ENCODE measurements around the gene STAC3.

Gene STAC3

DNA sequence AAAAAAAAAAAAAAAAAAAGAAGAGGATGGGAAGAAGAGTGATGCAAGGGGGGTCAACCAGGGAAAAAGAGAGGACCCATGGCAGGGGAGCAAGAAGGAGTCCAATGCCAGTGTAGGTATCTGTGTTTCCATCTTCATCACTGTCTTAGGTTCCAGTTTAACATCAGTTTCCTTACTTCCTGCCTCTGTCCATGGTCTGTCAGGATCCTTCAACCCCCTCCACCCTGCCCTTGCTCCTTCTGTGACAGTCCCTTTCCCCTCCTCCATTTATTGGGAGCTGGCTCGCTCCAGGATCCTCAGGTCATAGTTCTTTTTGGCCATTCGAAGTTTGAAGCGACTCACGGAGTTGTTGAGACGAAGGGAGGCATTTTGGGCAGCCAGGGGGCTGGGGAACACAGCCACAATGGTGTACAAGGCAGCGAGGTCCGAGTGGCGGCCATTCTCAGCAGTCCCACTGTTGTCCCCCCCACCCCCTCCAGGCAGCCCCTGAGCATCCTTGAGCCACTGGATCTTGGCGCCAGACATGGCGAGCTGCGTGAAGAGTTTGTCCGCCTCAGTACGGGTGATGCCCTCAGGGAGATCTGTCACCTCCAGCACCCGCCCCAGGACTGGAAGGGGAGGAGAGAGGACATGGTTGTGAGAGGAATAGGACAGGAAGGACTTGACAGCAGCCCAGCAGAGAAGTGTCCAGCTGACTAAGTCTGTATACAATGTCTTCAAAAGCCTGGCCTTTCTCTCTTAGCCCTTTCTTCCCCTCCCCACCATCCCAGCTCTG is 3.7 kb upstream of the STAC3 start:
- DNase-seq, result no peak

GRCh38 chr12:57250541-57250940 is 446 bp downstream of the STAC3 start:
- DNase-seq, result no peak

GRCh38 chr12:57248934-57249742 is 1.8 kb downstream of the STAC3 start:
- DNase-seq, result no peak

- DNase-seq, result no peak
These were observed 3.9 kb downstream of the STAC3 start for GRCh38 chr12:57247041-57247440.

- no peak for DNase-seq
These were observed 6.7 kb downstream of the STAC3 start for GRCh38 chr12:57244312-57244696.

GRCh38 chr12:57243521-57244311 is 7.3 kb downstream of the STAC3 start:
- DNase-seq, result peak; percentile 82

- peak; percentile 66 for DNase-seq
These were observed 8.1 kb downstream of the STAC3 start for GRCh38 chr12:57242691-57243454.

DNA sequence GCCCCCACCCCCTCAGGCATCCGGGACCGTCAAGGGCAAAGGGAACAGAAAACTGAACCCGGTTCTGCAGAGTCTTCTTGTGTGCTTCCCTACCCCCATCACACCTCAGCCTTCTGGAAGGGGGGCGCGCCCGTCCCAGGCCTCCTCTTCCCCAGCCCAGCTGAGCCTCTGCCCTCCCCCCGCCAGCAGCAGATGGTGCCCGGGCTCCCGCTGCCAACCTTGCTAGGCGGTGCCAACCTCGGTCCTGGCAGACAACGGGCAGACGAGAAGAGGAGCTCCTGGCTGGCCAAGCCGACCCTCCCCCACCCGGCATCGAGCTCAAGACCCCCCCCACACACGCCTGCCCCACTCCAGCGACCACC is 8.7 kb downstream of the STAC3 start:
- no peak for DNase-seq

- no peak for DNase-seq
These were observed 9.3 kb downstream of the STAC3 start for GRCh38 chr12:57241402-57242310.

DNA sequence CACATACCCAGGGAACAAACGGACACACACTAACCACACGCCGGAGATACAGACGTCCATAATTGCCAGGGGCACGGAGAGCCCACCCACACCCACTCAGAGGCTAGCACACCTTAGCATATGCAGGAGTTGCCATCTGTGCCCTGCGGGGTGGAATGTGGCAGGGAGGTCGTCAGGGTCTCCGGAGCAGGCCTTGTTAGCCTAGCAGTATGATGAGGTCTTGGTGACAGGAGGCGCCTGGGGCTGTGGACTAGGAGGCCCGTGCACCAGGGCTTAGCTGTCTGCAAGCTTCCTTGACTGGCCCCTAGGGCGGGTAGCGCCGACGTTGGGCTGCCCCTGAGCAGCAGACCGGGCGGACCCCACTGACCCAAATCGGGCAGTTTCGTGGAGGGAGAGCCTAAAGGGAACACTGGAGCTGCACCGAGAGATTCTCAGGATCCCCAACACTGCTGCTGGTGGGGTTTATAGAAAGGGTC is 10.0 kb downstream of the STAC3 start:
- no peak for DNase-seq

DNA sequence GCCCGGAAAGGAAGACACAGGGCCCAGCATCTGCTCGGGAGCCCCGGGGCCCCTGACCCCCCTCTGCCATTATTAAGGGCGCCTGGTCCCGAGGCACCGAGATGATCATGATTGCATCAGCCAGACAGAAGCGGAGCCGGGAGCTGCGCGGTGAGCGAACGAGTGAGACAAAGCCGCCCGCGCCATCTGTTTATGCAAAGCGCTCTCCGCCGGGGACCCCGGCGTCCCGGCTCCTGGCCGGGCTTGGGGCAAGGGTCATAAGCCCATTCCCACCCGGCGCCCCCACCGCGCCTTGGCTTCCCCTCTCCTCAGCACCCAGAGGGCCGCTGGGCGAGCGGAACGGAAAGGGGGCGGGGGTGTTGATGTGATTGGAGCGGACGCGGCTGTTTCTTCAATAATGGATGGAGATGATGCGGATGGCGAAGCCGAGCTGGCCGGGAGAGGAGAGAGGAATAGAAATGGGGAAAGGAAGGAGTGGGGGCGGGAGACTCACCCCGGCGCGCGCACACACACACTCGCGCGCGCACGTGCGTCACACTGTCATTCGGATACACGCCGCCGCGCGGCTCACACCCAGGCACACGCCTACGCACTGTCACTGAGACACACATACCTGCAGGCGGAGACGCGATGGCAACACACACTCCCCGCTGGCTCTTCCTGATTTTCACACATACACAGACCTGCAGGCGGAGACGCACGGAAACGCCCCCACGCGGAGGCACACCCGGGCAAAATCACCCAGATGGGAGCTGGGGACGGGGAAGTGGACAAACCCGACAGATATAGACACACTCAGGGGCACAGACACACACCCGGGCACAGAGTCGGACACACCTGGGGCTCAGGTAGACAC is 10.7 kb downstream of the STAC3 start:
- DNase-seq, result peak; percentile 85

DNA sequence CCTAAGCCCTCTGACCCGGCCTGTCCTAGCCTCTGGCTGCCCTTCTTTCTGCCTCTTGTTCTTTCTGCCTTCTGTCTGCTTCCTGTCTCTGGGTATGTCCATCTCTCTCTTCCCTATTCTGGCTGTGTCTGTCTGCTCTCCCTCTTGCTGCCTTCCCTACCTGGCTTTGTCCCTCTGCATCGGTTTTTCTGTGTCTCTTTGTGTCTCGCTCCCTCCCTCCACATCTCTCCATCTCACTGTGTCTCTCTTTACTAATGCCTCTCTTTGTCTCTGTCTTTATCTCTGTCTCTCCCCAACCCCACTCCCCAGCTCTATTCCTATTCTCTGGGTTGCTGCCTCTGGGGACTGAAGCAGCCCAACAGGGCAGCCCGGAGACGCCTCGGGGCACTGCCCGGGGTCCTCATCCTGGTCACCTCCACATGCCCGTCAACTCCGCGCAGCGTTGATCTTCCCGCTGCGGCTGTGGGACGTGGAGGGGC is 11.4 kb downstream of the STAC3 start:
- no peak for DNase-seq

DNA sequence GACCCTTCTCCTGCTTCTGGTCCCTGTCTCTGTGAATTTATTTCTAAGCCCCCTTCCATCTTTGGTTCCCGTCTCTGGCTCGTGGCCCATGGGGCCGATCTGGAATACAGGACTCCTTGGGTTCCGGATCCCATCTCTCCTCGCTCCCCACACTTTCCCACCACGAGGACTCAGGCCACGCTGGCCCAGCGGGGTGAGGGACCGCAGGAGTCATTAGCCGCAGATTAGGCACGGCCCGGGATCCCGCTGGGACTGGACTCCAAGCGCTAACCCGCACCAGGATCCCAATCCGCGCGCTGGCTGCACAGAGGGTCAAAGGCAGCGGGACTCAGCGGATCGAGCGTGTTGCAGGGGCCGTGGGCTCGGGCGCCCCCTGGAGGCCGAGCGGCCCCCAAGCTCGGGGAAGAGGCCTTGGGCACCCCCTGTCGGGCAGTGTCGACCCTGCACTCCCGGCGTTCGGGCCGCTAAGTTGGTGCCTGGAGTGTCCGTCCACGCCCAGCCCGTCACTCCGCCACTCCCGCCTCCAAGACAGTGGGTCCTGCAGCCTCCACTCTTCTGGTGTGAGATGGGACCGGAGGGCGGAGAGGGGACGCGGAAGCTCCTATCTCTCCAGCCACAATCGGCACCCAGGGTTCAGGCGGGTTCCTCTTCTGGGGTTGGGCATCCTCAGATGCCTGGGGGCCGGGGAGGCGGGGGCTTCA is 12.0 kb downstream of the STAC3 start:
- DNase-seq, result peak; percentile 93

- peak; percentile 42 for DNase-seq
These were observed 12.8 kb downstream of the STAC3 start for GRCh38 chr12:57237932-57238853.

GRCh38 chr12:57237596-57237931 is 13.4 kb downstream of the STAC3 start:
- no peak for DNase-seq

- no peak for DNase-seq
These were observed 13.9 kb downstream of the STAC3 start for GRCh38 chr12:57236925-57237595.

DNA sequence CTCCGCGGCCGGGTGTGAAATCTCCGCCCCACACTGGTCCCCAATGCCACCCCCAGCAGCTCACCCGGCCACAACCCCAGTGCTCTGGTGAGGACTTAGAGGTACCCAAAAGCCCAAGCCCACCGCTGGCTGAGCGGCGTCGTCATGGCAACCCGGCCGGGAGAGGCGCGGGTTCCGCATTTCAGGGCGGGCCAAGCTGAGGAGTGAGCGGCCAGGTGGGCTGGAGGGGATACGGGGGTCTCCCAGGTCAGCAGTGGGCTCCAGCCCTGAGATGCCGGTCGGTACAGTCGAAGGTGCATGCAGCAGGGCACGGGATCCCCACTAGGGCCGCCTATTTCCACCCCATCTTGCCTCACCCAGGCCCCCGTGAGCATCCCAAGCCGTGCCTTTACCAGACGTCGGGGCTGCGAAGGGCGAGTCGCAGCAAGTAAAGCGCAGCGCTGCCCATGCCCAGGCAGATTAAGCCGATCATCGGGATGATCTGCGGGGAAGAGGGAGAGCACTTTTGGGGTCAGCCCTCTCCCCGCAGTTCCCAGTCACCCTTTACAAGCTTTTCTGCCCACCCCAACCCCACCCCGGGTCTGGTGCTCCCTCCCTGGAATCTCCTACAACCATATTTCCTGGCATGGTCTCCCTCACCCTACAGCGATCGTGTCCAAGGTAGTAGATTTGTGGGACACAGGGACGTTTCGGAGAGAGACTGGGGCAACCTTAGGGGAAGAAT is 14.6 kb downstream of the STAC3 start:
- no peak for DNase-seq
